CMK (cell line): ENCODE results near the gene MYOG.

Experiments used
- DNase-seq: peaks from one replicate; pipeline ENCODE4 v3.0.0-alpha.2; 2010; ENCODE audit warnings: low read depth

Gene MYOG

GRCh38 chr1:203085528-203086406, at the start of gene MYOG:
TSS of gene MYOG (minus strand) at chr1:203086012. CDS start at chr1:203085961, 51 bp downstream.
- DNase-seq: no peak

- DNase-seq: no peak
These were observed 48.3 kb upstream of the MYOG start for GRCh38 chr1:203133970-203134725.

GRCh38 chr1:203131548-203132200, 45.9 kb upstream of the MYOG start:
- DNase-seq: no peak

- DNase-seq: no peak
These were observed 44.7 kb upstream of the MYOG start for GRCh38 chr1:203130358-203130985.

GRCh38 chr1:203129501-203130231, 43.9 kb upstream of the MYOG start:
- DNase-seq: no peak

GRCh38 chr1:203128716-203129500, 43.1 kb upstream of the MYOG start:
- DNase-seq: no peak

GRCh38 chr1:203128431-203128715, 42.6 kb upstream of the MYOG start:
- no peak for DNase-seq

- DNase-seq: no peak
These were observed 42.0 kb upstream of the MYOG start, which contains the start of gene ADORA1 for GRCh38 chr1:203127666-203128430. TSS of gene ADORA1 (plus strand) at chr1:203127726. CDS start at chr1:203128842, 1,116 bp downstream.

- no peak for DNase-seq
These were observed 41.3 kb upstream of the MYOG start for GRCh38 chr1:203126866-203127665.

GRCh38 chr1:203126151-203126865, 40.5 kb upstream of the MYOG start:
- DNase-seq: no peak

GRCh38 chr1:203124546-203125317, 38.9 kb upstream of the MYOG start:
- no peak for DNase-seq

- no peak for DNase-seq
These were observed 38.2 kb upstream of the MYOG start for GRCh38 chr1:203124011-203124410.

GRCh38 chr1:203122159-203122558, 36.3 kb upstream of the MYOG start:
- no peak for DNase-seq

GRCh38 chr1:203121186-203122015, 35.6 kb upstream of the MYOG start:
- peak; percentile 81 for DNase-seq

GRCh38 chr1:203120325-203121153, 34.7 kb upstream of the MYOG start:
- DNase-seq: no peak
